Body of pancreas (tissue), 4 donors: ENCODE measurements around the gene KIAA1671.

Source experiments
- POLR2A ChIP-seq, 3 donors: fragments of 450-650 bp; IDR thresholded peaks; one replicate each; pipeline ENCODE4 v1.6.1; 2016; ENCODE audit warnings: antibody characterized with exemption in 3 of 3, mild to moderate bottlenecking in 2 of 3
- TF ChIP-seq, protein P1 (sequence below), 7 experiments: fragments of 450-650 bp in 4 of 7; fragments of 200-600 bp in 3 of 7; sonication (generic) in 3 of 7; IDR thresholded peaks; one replicate each; pipeline ENCODE4 v1.5.1; 2016 to 2019; ENCODE audit warnings: antibody characterized with exemption in 7 of 7

- TF ChIP-seq, protein P1, sequence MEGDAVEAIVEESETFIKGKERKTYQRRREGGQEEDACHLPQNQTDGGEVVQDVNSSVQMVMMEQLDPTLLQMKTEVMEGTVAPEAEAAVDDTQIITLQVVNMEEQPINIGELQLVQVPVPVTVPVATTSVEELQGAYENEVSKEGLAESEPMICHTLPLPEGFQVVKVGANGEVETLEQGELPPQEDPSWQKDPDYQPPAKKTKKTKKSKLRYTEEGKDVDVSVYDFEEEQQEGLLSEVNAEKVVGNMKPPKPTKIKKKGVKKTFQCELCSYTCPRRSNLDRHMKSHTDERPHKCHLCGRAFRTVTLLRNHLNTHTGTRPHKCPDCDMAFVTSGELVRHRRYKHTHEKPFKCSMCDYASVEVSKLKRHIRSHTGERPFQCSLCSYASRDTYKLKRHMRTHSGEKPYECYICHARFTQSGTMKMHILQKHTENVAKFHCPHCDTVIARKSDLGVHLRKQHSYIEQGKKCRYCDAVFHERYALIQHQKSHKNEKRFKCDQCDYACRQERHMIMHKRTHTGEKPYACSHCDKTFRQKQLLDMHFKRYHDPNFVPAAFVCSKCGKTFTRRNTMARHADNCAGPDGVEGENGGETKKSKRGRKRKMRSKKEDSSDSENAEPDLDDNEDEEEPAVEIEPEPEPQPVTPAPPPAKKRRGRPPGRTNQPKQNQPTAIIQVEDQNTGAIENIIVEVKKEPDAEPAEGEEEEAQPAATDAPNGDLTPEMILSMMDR (IDR thresholded peaks at IDR 0.05): no peak
- no peak for TF ChIP-seq POLR2A (IDR thresholded peaks at IDR 0.05)
These were observed 185.3 kb downstream of the KIAA1671 start for GRCh38 chr22:25137577-25138525.
